IMR-90 (cell line): ENCODE measurements around the gene L1CAM. TPM values are rescaled to one million over a fixed set of nuclear protein-coding genes. Genes with fewer than 3 reads are reported as not detected.

Source experiments
- ATAC-seq: fragments of 200-7000 bp; cut with Tn5 transposase; 2 replicates; pipeline ENCODE4 v1.9.1; 2020; ENCODE audit warnings: low read depth, mild to moderate bottlenecking, moderate library complexity
- BruUV-seq: library from RNA; stranded (reverse); fragments of 400-500 nt; replicated peaks from 2 replicates; lab custom pipeline; 2021; lab: Mats Ljungman, UMichigan
- CTCF ChIA-PET: fragments of 300-600 bp; formaldehyde crosslinking; extraction: SDS; loops from one replicate; lab custom pipeline; 2021; ENCODE audit warnings: antibody characterized with exemption; lab: Yijun Ruan, JAX
- POLR2A ChIA-PET: fragments of 300-600 bp; sonication (Branson Sonifier 250); formaldehyde crosslinking; loops from one replicate; lab custom pipeline; 2022; ENCODE audit warnings: antibody characterized with exemption; ENCODE audit not compliant: unreplicated experiment; lab: Charles Lee
- DNase-seq: peaks from one replicate; pipeline ENCODE4 v3.0.0; 2013
- H2AFZ ChIP-seq: replicated peaks from 2 replicates; pipeline ENCODE3; 2013; ENCODE audit warnings: low read length, mild to moderate bottlenecking; ENCODE audit not compliant: poor library complexity
- H2AK5ac ChIP-seq: 2 replicates; pipeline ENCODE4 v1.6.1; 2013; ENCODE audit warnings: low read depth, low read length, inconsistent platforms
- H2AK9ac ChIP-seq: replicated peaks from 2 replicates; pipeline ENCODE3; 2013; ENCODE audit warnings: mild to moderate bottlenecking, low read depth, low read length, moderate library complexity; ENCODE audit not compliant: poor library complexity
- H2BK120ac ChIP-seq: 2 replicates; pipeline ENCODE4 v1.6.1; 2013; ENCODE audit warnings: low read depth, low read length, inconsistent platforms
- H2BK15ac ChIP-seq: 3 replicates; pipeline ENCODE4 v1.6.1; 2013; ENCODE audit warnings: low read depth, low read length, inconsistent platforms
- H2BK20ac ChIP-seq: 2 replicates; pipeline ENCODE4 v1.6.1; 2013; ENCODE audit warnings: low read depth, mild to moderate bottlenecking, inconsistent platforms, low read length, moderate library complexity
- H2BK5ac ChIP-seq: 2 replicates; pipeline ENCODE4 v1.6.1; 2013; ENCODE audit warnings: mild to moderate bottlenecking, low read depth, low read length, inconsistent platforms; ENCODE audit not compliant: poor library complexity, severe bottlenecking
- H3K14ac ChIP-seq: replicated peaks from 2 replicates; pipeline ENCODE4 v1.6.1; 2013; ENCODE audit warnings: low read depth, low read length, inconsistent platforms
- H3K18ac ChIP-seq: 2 replicates; pipeline ENCODE4 v1.6.1; 2013; ENCODE audit warnings: low read depth, low read length, control low read depth
- H3K23ac ChIP-seq: 2 replicates; pipeline ENCODE4 v1.6.1; 2013; ENCODE audit warnings: low read depth, low read length, inconsistent platforms
- H3K27ac ChIP-seq: 2 replicates; pipeline ENCODE4 v1.5.1; 2013; ENCODE audit warnings: mild to moderate bottlenecking, control low read depth, low read length; ENCODE audit not compliant: insufficient read depth
- H3K27me3 ChIP-seq: 2 replicates; pipeline ENCODE4 v1.6.1; 2013; ENCODE audit warnings: low read length; ENCODE audit not compliant: control insufficient read depth, insufficient read depth
- H3K36me3 ChIP-seq: 2 replicates; pipeline ENCODE4 v1.6.1; 2013; ENCODE audit warnings: low read length, mixed read lengths; ENCODE audit not compliant: control insufficient read depth, insufficient read depth
- H3K4ac ChIP-seq: 2 replicates; pipeline ENCODE4 v1.6.1; 2013; ENCODE audit warnings: low read depth, low read length, inconsistent platforms
- H3K4me1 ChIP-seq: 2 replicates; pipeline ENCODE4 v1.6.1; 2013; ENCODE audit warnings: low read length, mixed read lengths; ENCODE audit not compliant: control insufficient read depth, insufficient read depth
- H3K4me2 ChIP-seq: 2 replicates; pipeline ENCODE4 v1.6.1; 2013; ENCODE audit warnings: low read depth, mild to moderate bottlenecking, control low read depth, low read length, moderate library complexity
- H3K4me3 ChIP-seq: 2 replicates; pipeline ENCODE4 v1.5.1; 2013; ENCODE audit warnings: low read depth, mild to moderate bottlenecking, control low read depth, low read length, moderate library complexity; ENCODE audit not compliant: insufficient read depth
- H3K56ac ChIP-seq: 2 replicates; pipeline ENCODE4 v1.6.1; 2013; ENCODE audit warnings: low read length, inconsistent platforms; ENCODE audit not compliant: insufficient read depth; ENCODE audit errors: extremely low read depth
- H3K79me1 ChIP-seq, 2 experiments: 2 replicates each; pipeline ENCODE4 v1.6.1; 2013; ENCODE audit warnings: low read length in 2 of 2, inconsistent platforms in 1 of 2, low read depth in 1 of 2
- H3K9ac ChIP-seq: 2 replicates; pipeline ENCODE4 v1.6.1; 2013; ENCODE audit warnings: low read depth, low read length, control low read depth
- H3K9me1 ChIP-seq: 2 replicates; pipeline ENCODE4 v1.6.1; 2013; ENCODE audit warnings: low read length, inconsistent platforms; ENCODE audit not compliant: insufficient read depth
- H3K9me3 ChIP-seq: 2 replicates; pipeline ENCODE4 v1.6.1; 2013; ENCODE audit warnings: low read length; ENCODE audit not compliant: control insufficient read depth, insufficient read depth
- H4K20me1 ChIP-seq: 2 replicates; pipeline ENCODE4 v1.6.1; 2013; ENCODE audit warnings: low read length, inconsistent platforms; ENCODE audit not compliant: insufficient read depth
- H4K5ac ChIP-seq: 2 replicates; pipeline ENCODE4 v1.6.1; 2013; ENCODE audit warnings: mild to moderate bottlenecking, low read depth, low read length, control low read depth
- H4K8ac ChIP-seq, 2 experiments: 2 replicates each; pipeline ENCODE4 v1.6.1; 2013; ENCODE audit warnings: low read depth in 2 of 2, low read length in 2 of 2, control low read depth in 1 of 2, inconsistent platforms in 1 of 2
- H4K91ac ChIP-seq: 2 replicates; pipeline ENCODE4 v1.6.1; 2013; ENCODE audit warnings: low read depth, low read length, inconsistent platforms; ENCODE audit not compliant: insufficient read depth
- BHLHE40 ChIP-seq: fragments of 150-350 bp; IDR thresholded peaks from 2 replicates; pipeline ENCODE4 v1.6.1; 2016; ENCODE audit warnings: mild to moderate bottlenecking, low read depth, low read length
- CHD1 ChIP-seq: IDR thresholded peaks from 2 replicates; pipeline ENCODE4 v1.6.1; 2012; ENCODE audit warnings: low read depth, low read length, improper control_type of control experiment
- MAZ ChIP-seq: IDR thresholded peaks from 2 replicates; pipeline ENCODE4 v1.6.1; 2012; ENCODE audit warnings: low read depth, mild to moderate bottlenecking, low read length, improper control_type of control experiment, moderate library complexity, borderline replicate concordance
- NFE2L2 ChIP-seq: fragments of 150-350 bp; IDR thresholded peaks from 2 replicates; pipeline ENCODE4 v1.6.1; 2016; ENCODE audit warnings: low read depth, mild to moderate bottlenecking, low read length
- POLR2A ChIP-seq: IDR thresholded peaks from 2 replicates; pipeline ENCODE4 v1.6.1; 2012; ENCODE audit warnings: mild to moderate bottlenecking, low read depth, low read length
- RAD21 ChIP-seq: IDR thresholded peaks from 2 replicates; pipeline ENCODE4 v1.6.1; 2012; ENCODE audit warnings: low read length, improper control_type of control experiment
- RCOR1 ChIP-seq: IDR thresholded peaks from 2 replicates; pipeline ENCODE4 v1.6.1; 2012; ENCODE audit warnings: mild to moderate bottlenecking, low read length, improper control_type of control experiment; ENCODE audit not compliant: insufficient replicate concordance
- SMC3 ChIP-seq: fragments of 150-350 bp; IDR thresholded peaks from 2 replicates; pipeline ENCODE4 v1.6.1; 2016; ENCODE audit warnings: low read depth, mild to moderate bottlenecking, antibody characterized with exemption, low read length, moderate library complexity
- WGBS, 2 experiments: methylation state at CpG; one replicate each; pipeline versions ENCODE4 v1.1.5 to v1.1.7; 2013; ENCODE audit warnings: missing lambda C conversion rate in 2 of 2; ENCODE audit not compliant: insufficient read length in 1 of 2; ENCODE audit errors: extremely low coverage in 2 of 2; 5-methylcytosine and 5-hydroxymethylcytosine counted together
- dilution Hi-C: fragments of 300-500 bp; cut with HindIII; formaldehyde crosslinking; loops from one replicate; pipeline ENCODE4 v1.14.3; 2018; ENCODE audit warnings: low sequenced_read_pairs; ENCODE audit not compliant: unreplicated experiment
- in situ Hi-C: fragments of 300-500 bp; cut with MboI; formaldehyde crosslinking; loops from 3 replicates; pipeline ENCODE4 v1.14.3; 2019; ENCODE audit warnings: low sequenced_read_pairs, inconsistent platforms, mixed read lengths
- intact Hi-C: fragments of 100-400 bp; cut with micrococcal nuclease; formaldehyde crosslinking; loops from 2 replicates; pipeline ENCODE4 v1.10.0; 2022
- polyA plus RNA-seq, 3 experiments: library from polyadenylated mRNA; depleted of rRNA; stranded (reverse); fragments of >200 nt; gene quantifications; 2 replicates each; pipeline ENCODE4 v1.2.3, GENCODE V29; 2012; ENCODE audit warnings: low replicate concordance in 1 of 3
- total RNA-seq: library from RNA; depleted of rRNA; stranded (reverse); fragments of >200 nt; gene quantifications from 2 replicates; pipeline ENCODE4 v1.2.3, GENCODE V29; 2012
- TF ChIP-seq, protein P1 (sequence below): fragments of 150-350 bp; IDR thresholded peaks from 2 replicates; pipeline ENCODE4 v1.6.1; 2017; ENCODE audit warnings: mild to moderate bottlenecking, antibody characterized with exemption, low read length, low read depth

Gene L1CAM
- total and polyA plus RNA-seq, 2 of the 4 experiments (the other 2 are of a cell fraction), result 0.36 to 1.9 TPM

DNA sequence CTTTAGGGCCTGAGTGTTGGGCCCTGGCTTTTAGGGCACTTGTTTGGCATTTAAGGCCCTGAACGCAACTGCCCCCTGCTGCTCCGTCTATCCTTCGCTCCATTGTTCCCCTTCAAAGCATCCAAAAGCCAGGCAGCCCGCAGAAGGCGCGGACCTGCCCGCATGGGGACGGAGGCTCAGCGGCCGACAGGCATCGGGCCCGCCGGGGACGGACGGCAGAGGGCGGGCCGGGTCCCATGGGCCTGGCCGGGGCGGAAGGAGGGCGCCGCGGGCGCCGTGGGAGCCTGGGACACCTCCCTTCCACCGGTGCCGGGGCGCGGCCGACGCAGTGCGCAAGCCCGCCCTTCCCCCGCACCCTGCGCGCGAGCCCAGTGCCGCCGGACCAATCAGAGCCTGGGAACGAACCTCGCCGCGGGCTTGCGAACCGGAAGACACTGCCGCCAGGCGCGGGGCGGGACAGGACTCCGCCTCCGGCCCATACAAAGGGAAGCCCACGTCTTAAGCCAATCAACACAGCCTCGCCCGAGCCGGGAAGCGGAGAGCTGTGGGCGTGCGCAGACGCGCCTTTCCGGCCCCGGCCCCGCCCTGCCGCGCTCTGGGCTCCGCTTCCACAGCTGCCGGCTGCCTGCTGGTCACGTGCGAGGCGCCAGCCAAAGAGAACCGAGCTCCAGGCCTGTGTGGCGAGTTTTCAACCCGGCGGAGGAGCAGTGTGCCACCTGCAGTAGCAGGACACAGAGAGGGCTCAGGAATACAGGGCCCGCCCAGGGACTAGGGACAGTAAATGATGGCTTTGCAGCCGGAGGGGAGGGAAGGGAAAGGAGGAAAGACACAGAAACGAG is 42.2 kb upstream of the L1CAM start:
- in situ Hi-C loops (no loop called here), intact Hi-C loops (loop anchor here (5.0 kb wide), 1 partner anchor 136 kb away; the partner anchor contains the start of genes IDH3G and SSR4), dilution Hi-C loops (no loop called here)
- Histone ChIP-seq H2AFZ (peak overlapping the region; percentile 90), H2AK5ac (peak overlapping the region; percentile 94), H3K27me3 (no peaks in the 10 kb centered on the region; the same call in 1 of the 2 replicates), H3K4me2 (peak overlapping the region; percentile 88), H3K36me3 (peaks cover 23% of the 10 kb centered on the region), H2BK20ac (no peak overlapping the region), H3K14ac (peak overlapping the region; percentile 74), H3K4ac (peak overlapping the region; percentile 95), H3K18ac (peak overlapping the region; percentile 16), H3K4me1 (peaks cover 2% of the 10 kb centered on the region), H3K23ac (peak overlapping the region; percentile 79), H3K27ac (peak overlapping the region; percentile 97), H3K9ac (peak overlapping the region; percentile 94), H2AK9ac (peak overlapping the region; percentile 97), H4K20me1 (peaks cover 10% of the 10 kb centered on the region), H3K4me3 (peak overlapping the region; percentile 82), H2BK120ac (peak overlapping the region; percentile 7; the same call in 1 of the 2 replicates), H2BK15ac (no peak overlapping the region), H2BK5ac (peak overlapping the region; percentile 90), H4K5ac (peak overlapping the region; percentile 82), H4K91ac (peak overlapping the region; percentile 73), H3K9me3 (no peaks in the 10 kb centered on the region), H3K79me1 (peaks cover 2 to 7% of the 10 kb centered on the region in 2 experiments; a peak in 2 of 4 replicates), H4K8ac (peak overlapping the region; percentile 67 to 97), H3K9me1 (no peaks in the 10 kb centered on the region; the same call in 1 of the 2 replicates), H3K56ac (peak overlapping the region; percentile 63)
- peak; percentile 94 for ATAC-seq
- CTCF ChIA-PET, result interaction anchor here (0.6 kb wide), 1 partner anchor 194 kb away, joined by 3 read pairs; no protein-coding TSS in a partner anchor
- DNase-seq, result peak; percentile 98
- 32% methylated on average over 41 of the region's 76 CpGs; no CpG with 5 or more reads in 1 of the 2 experiments for WGBS, 2 experiments
- TF ChIP-seq BHLHE40 (peak; percentile 78), RAD21 (0 out of 2 replicates have a peak, but pooled peaks have one; percentile 7), RCOR1 (no peak), SMC3 (no peak), POLR2A (peak; percentile 65), MAZ (no peak), NFE2L2 (no peak), CHD1 (no peak)
- TF ChIP-seq, protein P1, sequence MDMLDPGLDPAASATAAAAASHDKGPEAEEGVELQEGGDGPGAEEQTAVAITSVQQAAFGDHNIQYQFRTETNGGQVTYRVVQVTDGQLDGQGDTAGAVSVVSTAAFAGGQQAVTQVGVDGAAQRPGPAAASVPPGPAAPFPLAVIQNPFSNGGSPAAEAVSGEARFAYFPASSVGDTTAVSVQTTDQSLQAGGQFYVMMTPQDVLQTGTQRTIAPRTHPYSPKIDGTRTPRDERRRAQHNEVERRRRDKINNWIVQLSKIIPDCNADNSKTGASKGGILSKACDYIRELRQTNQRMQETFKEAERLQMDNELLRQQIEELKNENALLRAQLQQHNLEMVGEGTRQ, result peak; percentile 93
- BruUV-seq, result no TSS peak
- POLR2A ChIA-PET, result interaction anchor here (0.9 kb wide), 1 partner anchor 135 kb away, joined by 3 read pairs; no protein-coding TSS in a partner anchor
